PC-9 (cell line): Measurements from ENCODE around the gene MTPN. TPM values are rescaled to one million over a fixed set of nuclear protein-coding genes. Genes with fewer than 3 reads are reported as not detected.

Experiments
- BruUV-seq: library from RNA; stranded (reverse); fragments of 400-500 nt; replicated peaks from 2 replicates; lab custom pipeline; 2021; lab: Mats Ljungman, UMichigan
- CTCF ChIA-PET: fragments of 300-600 bp; sonication (Branson Sonifier 250); formaldehyde crosslinking; loops from one replicate; lab custom pipeline; 2022; ENCODE audit warnings: antibody characterized with exemption; lab: Charles Lee
- POLR2A ChIA-PET: fragments of 300-600 bp; sonication (Branson Sonifier 250); formaldehyde crosslinking; loops from one replicate; lab custom pipeline; 2022; ENCODE audit warnings: antibody characterized with exemption; ENCODE audit not compliant: unreplicated experiment; lab: Charles Lee
- DNase-seq, 2 experiments: peaks; one replicate each; pipeline versions ENCODE4 v3.0.0 to v3.0.0-alpha.2; 2015 to 2022; ENCODE audit warnings: mixed read lengths in 1 of 2
- H2AFZ ChIP-seq: fragments of 200-600 bp; sonication (generic); 2 replicates; pipeline ENCODE4 v1.8.1; 2017; ENCODE audit warnings: antibody characterized with exemption
- H3F3A ChIP-seq: fragments of 200-600 bp; sonication (generic); 2 replicates; pipeline ENCODE4 v1.8.1; 2017; ENCODE audit warnings: antibody characterized with exemption, mild to moderate bottlenecking, low read depth; ENCODE audit not compliant: insufficient read depth
- H3K27ac ChIP-seq: fragments of 200-600 bp; sonication (generic); 2 replicates; pipeline ENCODE4 v1.6.1; 2016; ENCODE audit warnings: mixed run types
- H3K27me3 ChIP-seq: fragments of 200-600 bp; sonication (generic); 2 replicates; pipeline ENCODE4 v1.6.1; 2016; ENCODE audit warnings: low read depth, mixed run types; ENCODE audit not compliant: insufficient read depth
- H3K36me3 ChIP-seq: fragments of 200-600 bp; sonication (generic); 2 replicates; pipeline ENCODE4 v1.6.1; 2016; ENCODE audit warnings: low read depth, mixed run types
- H3K4me1 ChIP-seq: fragments of 200-600 bp; sonication (generic); replicated peaks from 2 replicates; pipeline ENCODE4 v1.6.1; 2016; ENCODE audit warnings: mixed run types; ENCODE audit not compliant: insufficient read depth
- H3K4me2 ChIP-seq: fragments of 200-600 bp; sonication (generic); 2 replicates; pipeline ENCODE4 v1.6.1; 2017; ENCODE audit warnings: mixed run types
- H3K4me3 ChIP-seq: fragments of 200-600 bp; sonication (generic); 2 replicates; pipeline ENCODE4 v1.6.1; 2016; ENCODE audit warnings: mixed run types
- H3K79me2 ChIP-seq: fragments of 200-600 bp; sonication (generic); 2 replicates; pipeline ENCODE4 v1.6.1; 2017; ENCODE audit warnings: low read depth, mixed run types
- H3K9me2 ChIP-seq: fragments of 200-600 bp; sonication (generic); 2 replicates; pipeline ENCODE4 v1.8.1; 2017; ENCODE audit warnings: mild to moderate bottlenecking; ENCODE audit not compliant: insufficient read depth
- H3K9me3 ChIP-seq: fragments of 200-600 bp; sonication (generic); 2 replicates; pipeline ENCODE4 v1.8.1; 2016; ENCODE audit warnings: low read depth; ENCODE audit not compliant: insufficient read depth
- H4K20me1 ChIP-seq: fragments of 200-600 bp; sonication (generic); 2 replicates; pipeline ENCODE4 v1.8.1; 2017; ENCODE audit not compliant: insufficient read depth
- EZH2 ChIP-seq: fragments of 200-600 bp; sonication (generic); IDR thresholded peaks from 2 replicates; pipeline ENCODE4 v1.8.0; 2017; ENCODE audit warnings: antibody characterized with exemption, low read depth
- intact Hi-C: fragments of 100-400 bp; cut with micrococcal nuclease; formaldehyde crosslinking; loops from one replicate; pipeline ENCODE4 v1.10.0; 2022; ENCODE audit not compliant: unreplicated experiment
- total RNA-seq: library from RNA; stranded (reverse); gene quantifications from 2 replicates; pipeline ENCODE4 v1.2.3, GENCODE V29; 2021
- TF ChIP-seq, protein P1 (sequence below): fragments of 200-600 bp; sonication (generic); conservative IDR thresholded peaks from 2 replicates; pipeline ENCODE4 v1.6.1; 2017; ENCODE audit warnings: mixed run types, antibody characterized with exemption, mild to moderate bottlenecking, moderate library complexity

The MTPN gene
- total RNA-seq, 1 experiment from 2014 or later, result 212 TPM

DNA sequence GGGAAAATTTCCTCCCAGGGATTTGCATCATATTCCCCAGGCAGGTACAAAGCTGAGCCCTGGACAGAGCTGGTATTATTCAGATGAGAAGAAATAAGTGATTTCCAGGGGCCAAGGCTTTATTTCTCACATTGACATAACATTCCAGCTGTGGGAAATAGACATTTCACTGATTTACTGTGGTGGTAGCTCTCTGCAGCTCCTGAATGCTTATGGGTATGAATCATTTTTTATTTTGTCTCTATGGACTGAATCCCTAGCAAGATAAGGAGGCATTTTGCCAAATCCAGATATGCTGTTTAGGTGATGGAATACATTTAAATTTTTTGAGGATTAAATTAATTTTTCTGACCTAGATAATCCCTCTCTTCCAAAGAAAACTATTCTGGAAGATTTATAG lies 97.9 kb downstream of the MTPN start:
- TF ChIP-seq, protein P1, sequence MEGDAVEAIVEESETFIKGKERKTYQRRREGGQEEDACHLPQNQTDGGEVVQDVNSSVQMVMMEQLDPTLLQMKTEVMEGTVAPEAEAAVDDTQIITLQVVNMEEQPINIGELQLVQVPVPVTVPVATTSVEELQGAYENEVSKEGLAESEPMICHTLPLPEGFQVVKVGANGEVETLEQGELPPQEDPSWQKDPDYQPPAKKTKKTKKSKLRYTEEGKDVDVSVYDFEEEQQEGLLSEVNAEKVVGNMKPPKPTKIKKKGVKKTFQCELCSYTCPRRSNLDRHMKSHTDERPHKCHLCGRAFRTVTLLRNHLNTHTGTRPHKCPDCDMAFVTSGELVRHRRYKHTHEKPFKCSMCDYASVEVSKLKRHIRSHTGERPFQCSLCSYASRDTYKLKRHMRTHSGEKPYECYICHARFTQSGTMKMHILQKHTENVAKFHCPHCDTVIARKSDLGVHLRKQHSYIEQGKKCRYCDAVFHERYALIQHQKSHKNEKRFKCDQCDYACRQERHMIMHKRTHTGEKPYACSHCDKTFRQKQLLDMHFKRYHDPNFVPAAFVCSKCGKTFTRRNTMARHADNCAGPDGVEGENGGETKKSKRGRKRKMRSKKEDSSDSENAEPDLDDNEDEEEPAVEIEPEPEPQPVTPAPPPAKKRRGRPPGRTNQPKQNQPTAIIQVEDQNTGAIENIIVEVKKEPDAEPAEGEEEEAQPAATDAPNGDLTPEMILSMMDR, result no peak
- no peak for TF ChIP-seq EZH2
- H3F3A ChIP-seq, result peaks cover 19% of the 10 kb centered on the region; the same call in 1 of the 2 replicates
- no peaks in the 10 kb centered on the region for H3K36me3 ChIP-seq
- CTCF ChIA-PET, result interaction anchor here (0.6 to 0.8 kb wide), 2 partner anchors 42 to 206 kb away, joined by 3 to 4 read pairs; no protein-coding TSS in a partner anchor
- BruUV-seq, result no TSS peak
- H3K4me3 ChIP-seq, result no peak overlapping the region
- H3K9me2 ChIP-seq, result no peaks in the 10 kb centered on the region
- H3K27me3 ChIP-seq, result no peaks in the 10 kb centered on the region
- no peak overlapping the region for H2AFZ ChIP-seq
- H3K9me3 ChIP-seq, result peaks cover 15% of the 10 kb centered on the region
- H4K20me1 ChIP-seq, result no peaks in the 10 kb centered on the region
- H3K4me2 ChIP-seq, result peak overlapping the region; percentile 61
- POLR2A ChIA-PET, result interaction anchor here (0.6 kb wide), 1 partner anchor 1044 kb away, joined by 3 read pairs; no protein-coding TSS in a partner anchor
- H3K27ac ChIP-seq, result 0 out of 2 replicates have a peak overlapping the region, but pooled peaks have one; percentile 7
- DNase-seq, result peak in 1 of 2 experiments; percentile 70
- intact Hi-C loops, result loop anchor here (5.0 kb wide), 3 partner anchors 52 to 207 kb away; no protein-coding TSS in a partner anchor
- H3K79me2 ChIP-seq, result no peaks in the 10 kb centered on the region
- H3K4me1 ChIP-seq, result peaks cover 31% of the 10 kb centered on the region

DNA sequence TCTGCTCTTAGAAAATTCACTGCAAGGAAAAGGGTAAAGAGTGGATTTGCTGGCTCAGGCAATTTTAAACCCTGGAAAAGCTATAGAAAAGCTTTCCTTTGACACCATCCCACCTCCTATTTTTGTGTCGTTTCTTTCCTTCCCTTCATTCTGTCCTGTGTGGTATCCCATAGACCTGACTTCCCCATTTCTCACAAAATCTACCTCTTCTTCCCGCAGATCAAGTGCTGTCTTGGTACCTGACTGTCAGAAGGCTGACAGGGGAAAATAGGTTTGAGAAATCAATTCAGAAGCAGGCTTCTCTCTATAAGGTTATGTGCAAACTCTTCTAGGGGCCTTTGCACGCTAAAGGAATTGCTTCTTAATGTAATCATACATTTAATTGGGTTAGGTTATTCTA lies 98.9 kb downstream of the MTPN start:
- Histone ChIP-seq H3K9me3 (peaks cover 15% of the 10 kb centered on the region), H3K4me1 (peaks cover 31% of the 10 kb centered on the region), H3K4me2 (peak overlapping the region; percentile 61), H3K27me3 (no peaks in the 10 kb centered on the region), H3K9me2 (no peaks in the 10 kb centered on the region), H3K27ac (peak overlapping the region; percentile 27), H3K36me3 (no peaks in the 10 kb centered on the region), H3F3A (peaks cover 19% of the 10 kb centered on the region; the same call in 1 of the 2 replicates), H3K4me3 (no peak overlapping the region), H3K79me2 (no peaks in the 10 kb centered on the region), H2AFZ (no peak overlapping the region), H4K20me1 (no peaks in the 10 kb centered on the region)
- intact Hi-C loops, result loop anchor here (1.0 to 5.0 kb wide), 4 partner anchors 51 to 206 kb away; no protein-coding TSS in a partner anchor
- TF ChIP-seq, protein P1, result no peak
- no peak for TF ChIP-seq EZH2
- ChIA-PET POLR2A (interaction anchor here (0.6 kb wide), 1 partner anchor 543 kb away, joined by 5 read pairs; no protein-coding TSS in a partner anchor), CTCF (no interaction called here)
- no TSS peak for BruUV-seq
- no peak for DNase-seq

DNA sequence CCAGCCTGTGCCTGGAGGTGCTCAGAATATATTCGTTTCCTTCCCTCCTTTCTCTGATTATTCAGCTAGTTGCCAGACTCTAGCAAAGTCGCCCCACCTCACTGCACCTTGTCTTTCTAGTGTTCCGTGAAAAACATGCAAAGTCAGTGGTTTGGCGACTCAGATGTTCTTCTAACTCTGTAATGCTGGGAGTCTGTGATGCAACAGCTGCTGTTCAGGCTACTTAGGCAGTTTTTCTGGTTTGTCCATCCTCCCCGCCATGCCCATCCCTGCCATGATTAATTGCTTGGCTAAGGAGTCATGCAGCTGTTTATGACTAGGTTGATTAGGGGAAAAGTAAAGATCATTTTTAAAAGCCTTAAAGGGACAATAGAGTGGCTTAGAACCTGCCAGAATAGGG lies 99.4 kb downstream of the MTPN start:
- POLR2A ChIA-PET, result interaction anchor here (0.6 kb wide), 2 partner anchors 197 to 543 kb away, joined by 5 to 8 read pairs; no protein-coding TSS in a partner anchor
- no peak overlapping the region for H2AFZ ChIP-seq
- no TSS peak for BruUV-seq
- peaks cover 19% of the 10 kb centered on the region; the same call in 1 of the 2 replicates for H3F3A ChIP-seq
- H3K4me3 ChIP-seq, result peak overlapping the region; percentile 0; the same call in 1 of the 2 replicates
- peaks cover 31% of the 10 kb centered on the region for H3K4me1 ChIP-seq
- peak; percentile 84 to 95 for DNase-seq
- H3K4me2 ChIP-seq, result peak overlapping the region; percentile 61
- no peaks in the 10 kb centered on the region for H3K27me3 ChIP-seq
- H3K27ac ChIP-seq, result peak overlapping the region; percentile 37
- intact Hi-C loops, result loop anchor here (1.0 to 5.0 kb wide), 4 partner anchors 51 to 206 kb away; no protein-coding TSS in a partner anchor
- CTCF ChIA-PET, result no interaction called here
- H4K20me1 ChIP-seq, result no peaks in the 10 kb centered on the region
- H3K79me2 ChIP-seq, result no peaks in the 10 kb centered on the region
- H3K9me2 ChIP-seq, result no peaks in the 10 kb centered on the region
- H3K9me3 ChIP-seq, result peaks cover 15% of the 10 kb centered on the region
- TF ChIP-seq, protein P1, result no peak
- no peak for TF ChIP-seq EZH2
- H3K36me3 ChIP-seq, result no peaks in the 10 kb centered on the region

Other genes with a start within 250 kb of the MTPN start
- not detected in 2 replicates for gene SLC13A4, start 249.2 kb downstream of the MTPN start, total RNA-seq
- not detected in 2 replicates for gene FAM180A, start 228.5 kb downstream of the MTPN start, total RNA-seq